GM12878 (cell line): ENCODE results near the gene ST3GAL5. TPM values are rescaled to one million over a fixed set of nuclear protein-coding genes. Genes with fewer than 3 reads are reported as not detected.
A peak's percentile ranks its signal among the peaks of the same experiment; 100 is the strongest.

ENCODE experiments used
- ATAC-seq: fragments of 200-7000 bp; cut with Tn5 transposase; 3 replicates; pipeline ENCODE4 v1.9.1; 2020; ENCODE audit warnings: mild to moderate bottlenecking, moderate library complexity
- BruUV-seq: library from RNA; stranded (reverse); fragments of 400-500 nt; replicated peaks from 2 replicates; lab custom pipeline; 2021; lab: Mats Ljungman, UMichigan
- CTCF ChIA-PET: fragments of 300-600 bp; sonication (Branson Sonifier 250); formaldehyde crosslinking; extraction: SDS; loops from one replicate; lab custom pipeline; 2021; ENCODE audit warnings: inconsistent platforms; lab: Yijun Ruan, JAX
- POLR2A ChIA-PET: fragments of 350-600 bp; formaldehyde crosslinking; extraction: SDS; loops from one replicate; lab custom pipeline; 2021; ENCODE audit warnings: inconsistent platforms; lab: Charles Lee
- RAD21 ChIA-PET: fragments of 300-600 bp; sonication (Branson Sonifier 250); formaldehyde crosslinking; loops from one replicate; lab custom pipeline; 2023; ENCODE audit warnings: antibody characterized with exemption; ENCODE audit not compliant: unreplicated experiment; lab: Charles Lee
- SMC1A ChIA-PET: fragments of 300-600 bp; sonication (Branson Sonifier 250); formaldehyde crosslinking; loops from one replicate; lab custom pipeline; 2023; ENCODE audit not compliant: unreplicated experiment, uncharacterized antibody; lab: Charles Lee
- DNase-seq: peaks from one replicate; pipeline ENCODE4 v3.0.0-alpha.2; 2011; ENCODE audit warnings: low read depth, low spot score
- FAIRE-seq: peaks from 3 replicates; lab custom pipeline; 2011; peaks lifted over from hg19 to GRCh38; lab: Jason Lieb, UNC
- H2AFZ ChIP-seq: 2 replicates; pipeline ENCODE4 v1.6.0; 2011; ENCODE audit warnings: low read depth, low read length, control low read depth; ENCODE audit not compliant: control insufficient read depth
- H3K27ac ChIP-seq: 2 replicates; pipeline ENCODE4 v1.5.1; 2011; ENCODE audit warnings: control low read depth; ENCODE audit not compliant: control insufficient read depth, insufficient read depth
- H3K27me3 ChIP-seq, 2 experiments: replicated peaks in 1 of 2; 2 replicates each; pipeline versions ENCODE4 v1.6.0 to v1.6.1; 2011; ENCODE audit warnings: low read length in 1 of 2; ENCODE audit not compliant: control insufficient read depth in 2 of 2, insufficient read depth in 2 of 2
- H3K36me3 ChIP-seq, 2 experiments: 2 replicates each; pipeline ENCODE4 v1.5.1; 2011; ENCODE audit warnings: low read length in 1 of 2; ENCODE audit not compliant: control insufficient read depth in 2 of 2, insufficient read depth in 2 of 2
- H3K4me1 ChIP-seq: 2 replicates; pipeline ENCODE4 v1.6.1; 2011; ENCODE audit warnings: mild to moderate bottlenecking, low read length, moderate library complexity, mixed read lengths; ENCODE audit not compliant: control insufficient read depth, insufficient read depth
- H3K4me2 ChIP-seq: 2 replicates; pipeline ENCODE4 v1.6.0; 2011; ENCODE audit warnings: control low read depth; ENCODE audit not compliant: control insufficient read depth, insufficient read depth
- H3K4me3 ChIP-seq: fragments of 200-600 bp; sonication (generic); 2 replicates; pipeline ENCODE4 v1.5.1; 2016
- H3K79me2 ChIP-seq: 2 replicates; pipeline ENCODE4 v1.6.0; 2011; ENCODE audit warnings: low read length; ENCODE audit not compliant: control insufficient read depth, insufficient read depth
- H3K9ac ChIP-seq: 2 replicates; pipeline ENCODE4 v1.8.0; 2011; ENCODE audit warnings: low read length, control low read depth, mixed read lengths; ENCODE audit not compliant: control insufficient read depth, insufficient read depth
- H3K9me3 ChIP-seq: replicated peaks from 3 replicates; pipeline ENCODE4 v1.5.1; 2011; ENCODE audit warnings: mild to moderate bottlenecking, low read length; ENCODE audit not compliant: control insufficient read depth, insufficient read depth
- H4K20me1 ChIP-seq: 2 replicates; pipeline ENCODE4 v1.6.0; 2011; ENCODE audit not compliant: control insufficient read depth, insufficient read depth
- ATF3 ChIP-seq: IDR thresholded peaks from 2 replicates; pipeline ENCODE4 v1.6.1; 2011; ENCODE audit warnings: low read depth, mild to moderate bottlenecking, low read length, moderate library complexity, borderline replicate concordance; ENCODE audit errors: extremely low read depth
- JUNB ChIP-seq: IDR thresholded peaks from 2 replicates; pipeline ENCODE4 v1.6.1; 2016; ENCODE audit warnings: antibody characterized with exemption, mild to moderate bottlenecking
- NFYB ChIP-seq: IDR thresholded peaks from 2 replicates; pipeline ENCODE4 v1.6.1; 2011; ENCODE audit warnings: low read depth, mild to moderate bottlenecking, low read length, improper control_type of control experiment, moderate library complexity; ENCODE audit not compliant: insufficient read depth
- USF1 ChIP-seq: IDR thresholded peaks from 2 replicates; pipeline ENCODE4 v1.6.1; 2011; ENCODE audit warnings: borderline replicate concordance, low read depth, mild to moderate bottlenecking, moderate library complexity, mixed read lengths, low read length; ENCODE audit not compliant: insufficient read depth; ENCODE audit errors: extremely low read length
- ZBTB11 ChIP-seq: fragments of 450-650 bp; formaldehyde crosslinking; IDR thresholded peaks from 2 replicates; pipeline ENCODE4 v1.5.0; 2022; ENCODE audit warnings: mild to moderate bottlenecking, missing genetic modification characterization
- WGBS: methylation state at CpG from one replicate; pipeline ENCODE4 v1.1.6; 2016; ENCODE audit warnings: low lambda C conversion rate; ENCODE audit not compliant: insufficient replicate concordance, insufficient coverage; ENCODE audit errors: missing lambda C conversion rate; 5-methylcytosine and 5-hydroxymethylcytosine counted together
- in situ Hi-C: fragments of 300-500 bp; cut with MboI; formaldehyde crosslinking; loops from 9 replicates; pipeline ENCODE4 v1.14.3; 2018; ENCODE audit warnings: mixed read lengths
- intact Hi-C: fragments of 100-400 bp; cut with micrococcal nuclease; formaldehyde crosslinking; loops from one replicate; pipeline ENCODE4 v1.14.2; 2022; ENCODE audit not compliant: unreplicated experiment
- polyA plus RNA-seq, 11 experiments: library from polyadenylated mRNA; depleted of rRNA in 4 of 11; unstranded in 6 of 11; stranded (reverse) in 5 of 11; fragments of >200 nt; fragmentation: Nextera tagmentation in 4 of 11; fragmentation: Illumina TruSeq in 1 of 11; extraction: Ambion mirVana in 4 of 11; extraction: Trizol in 1 of 11; gene quantifications; 1 replicate in 1 of 11; 2 replicates in 10 of 11; pipeline versions ENCODE4 v1.2.1 to v1.2.3, GENCODE V29; 2011 to 2016; ENCODE audit warnings: inconsistent platforms in 2 of 11, missing spikeins in 2 of 11, low read depth in 1 of 11
- total RNA-seq, 4 experiments: library from RNA; depleted of rRNA in 3 of 4; stranded (reverse); fragments of >200 nt in 3 of 4; fragmentation: Illumina TruSeq in 1 of 4; extraction: Trizol in 1 of 4; gene quantifications; 2 replicates each; pipeline versions ENCODE4 v1.2.1 to v1.2.3, GENCODE V29; 2013 to 2021

Gene ST3GAL5
- total and polyA plus RNA-seq, 10 of the 15 experiments (the other 5 are each of a cell fraction or from before 2014, with no cell fraction given), result 5.2 to 60.9 (median 10.2) TPM

GRCh38 chr2:85929096-85930050 lies 40.6 kb upstream of the ST3GAL5 start:
- no peak for ATAC-seq
- 61% methylated on average over 17 of the region's 19 CpGs for WGBS

More at GRCh38 chr2:85929096-85930050, 40.6 kb upstream of the ST3GAL5 start:
- DNase-seq (no peak), FAIRE-seq (no peak)
- Histone ChIP-seq H4K20me1 (no peaks in the 10 kb centered on the region), H2AFZ (no peak overlapping the region), H3K4me3 (no peak overlapping the region), H3K4me1 (peaks cover 7% of the 10 kb centered on the region), H3K79me2 (no peaks in the 10 kb centered on the region), H3K9me3 (no peaks in the 10 kb centered on the region; the same call in 2 of the 3 replicates), H3K9ac (no peak overlapping the region), H3K4me2 (no peak overlapping the region), H3K27me3 (no peaks in the 10 kb centered on the region), H3K27ac (no peak overlapping the region), H3K36me3 (no peaks in the 10 kb centered on the region)
- intact Hi-C loops (no loop called here), in situ Hi-C loops (no loop called here)
- 0 out of 2 replicates have a peak, but pooled peaks have one; percentile 50 for TF ChIP-seq NFYB
- TF ChIP-seq USF1, result no peak
- TF ChIP-seq ATF3, result no peak
- no peak for TF ChIP-seq JUNB
- TF ChIP-seq ZBTB11 (CRISPR knock-in tag), result no peak
- ChIA-PET SMC1A (interaction anchor here (1.7 to 2.7 kb wide), 2 partner anchors 10 kb away, joined by 4 to 10 read pairs; no protein-coding TSS in a partner anchor), RAD21 (interaction anchor here (1.3 to 1.6 kb wide), 2 partner anchors 64 to 65 kb away, joined by 3 to 5 read pairs; no protein-coding TSS in a partner anchor), POLR2A (interaction anchor here (0.9 to 1.5 kb wide), 2 partner anchors 7 to 16 kb away, joined by 3 to 4 read pairs; no protein-coding TSS in a partner anchor), CTCF (interaction anchor here (0.9 to 1.4 kb wide), 2 partner anchors 8 to 42 kb away, joined by 4 read pairs; no protein-coding TSS in a partner anchor)
- no TSS peak for BruUV-seq
